Brain microvascular endothelial cell (primary cell): ENCODE results near the gene FGF18.

Experiments
- DNase-seq: peaks from one replicate; pipeline ENCODE4 v3.0.0-alpha.2; 2020
- H3K27ac ChIP-seq: fragments of 250-450 bp; sonication (Bioruptor Pico); 2 replicates; pipeline ENCODE4 v1.5.1; 2020; ENCODE audit warnings: mild to moderate bottlenecking, moderate library complexity
- H3K27me3 ChIP-seq: fragments of 250-450 bp; sonication (Bioruptor Pico); replicated peaks from 2 replicates; pipeline ENCODE4 v1.5.1; 2020; ENCODE audit warnings: mild to moderate bottlenecking
- H3K36me3 ChIP-seq: fragments of 250-450 bp; sonication (Bioruptor Pico); replicated peaks from 2 replicates; pipeline ENCODE4 v1.5.1; 2020; ENCODE audit warnings: mild to moderate bottlenecking
- H3K4me3 ChIP-seq: 2 replicates; pipeline ENCODE4 v1.5.1; 2011; ENCODE audit warnings: low read depth, mild to moderate bottlenecking, control low read depth, low read length, moderate library complexity
- CTCF ChIP-seq: IDR thresholded peaks from 2 replicates; pipeline ENCODE4 v1.5.1; 2011; ENCODE audit warnings: low read depth, mild to moderate bottlenecking, moderate library complexity, low read length, control low read depth, inconsistent platforms; ENCODE audit errors: missing control alignments
- in situ Hi-C: cut with HindIII; loops from 2 replicates; pipeline ENCODE4 v1.10.0; 2017; ENCODE audit warnings: low sequenced_read_pairs, low pct_ligation_motif_present

The FGF18 gene

GRCh38 chr5:171467107-171467506 is 47.7 kb downstream of the FGF18 start:
- peaks cover 7% of the 10 kb centered on the region for H3K27me3 ChIP-seq
- H3K4me3 ChIP-seq: no peak overlapping the region
- DNase-seq: no peak
- no peak for TF ChIP-seq CTCF
- no peaks in the 10 kb centered on the region for H3K36me3 ChIP-seq
- H3K27ac ChIP-seq: no peak overlapping the region
- in situ Hi-C loops: no loop called here

GRCh38 chr5:171469326-171469725 is 49.9 kb downstream of the FGF18 start:
- no peaks in the 10 kb centered on the region for H3K27me3 ChIP-seq
- no peak overlapping the region for H3K27ac ChIP-seq
- TF ChIP-seq CTCF: no peak
- H3K36me3 ChIP-seq: no peaks in the 10 kb centered on the region
- in situ Hi-C loops: no loop called here
- no peak overlapping the region for H3K4me3 ChIP-seq
- no peak for DNase-seq

GRCh38 chr5:171470420-171470819 is 51.0 kb downstream of the FGF18 start:
- no peak overlapping the region for H3K4me3 ChIP-seq
- H3K27me3 ChIP-seq: no peaks in the 10 kb centered on the region
- DNase-seq: no peak
- H3K27ac ChIP-seq: no peak overlapping the region
- H3K36me3 ChIP-seq: no peaks in the 10 kb centered on the region
- TF ChIP-seq CTCF: no peak
- in situ Hi-C loops: no loop called here

- in situ Hi-C loops: no loop called here
- DNase-seq: no peak
- no peak overlapping the region for H3K27ac ChIP-seq
- H3K36me3 ChIP-seq: no peaks in the 10 kb centered on the region
- peaks cover 2% of the 10 kb centered on the region for H3K27me3 ChIP-seq
- H3K4me3 ChIP-seq: no peak overlapping the region
- no peak for TF ChIP-seq CTCF
Observed at GRCh38 chr5:171474230-171474813, 54.9 kb downstream of the FGF18 start.

- Histone ChIP-seq H3K36me3 (no peaks in the 10 kb centered on the region), H3K27ac (no peak overlapping the region), H3K27me3 (peaks cover 6% of the 10 kb centered on the region), H3K4me3 (no peak overlapping the region)
- in situ Hi-C loops: no loop called here
- no peak for TF ChIP-seq CTCF
- DNase-seq: no peak
Observed at GRCh38 chr5:171475596-171475995, 56.1 kb downstream of the FGF18 start.

- no peak overlapping the region for H3K4me3 ChIP-seq
- no peak overlapping the region for H3K27ac ChIP-seq
- in situ Hi-C loops: no loop called here
- peaks cover 7% of the 10 kb centered on the region for H3K27me3 ChIP-seq
- DNase-seq: no peak
- no peaks in the 10 kb centered on the region for H3K36me3 ChIP-seq
- no peak for TF ChIP-seq CTCF
Observed at GRCh38 chr5:171476701-171477100, 57.3 kb downstream of the FGF18 start.
